Panc1 (cell line): ENCODE data around the gene BHLHE40. TPM values are rescaled to one million over a fixed set of nuclear protein-coding genes. Genes with fewer than 3 reads are reported as not detected.
A peak's percentile ranks its signal among the peaks of the same experiment; 100 is the strongest.

Experiments
- ATAC-seq: fragments of 200-7000 bp; cut with Tn5 transposase; 2 replicates; pipeline ENCODE4 v1.9.1; 2020; ENCODE audit warnings: mild to moderate bottlenecking, moderate library complexity
- BruUV-seq: library from RNA; stranded (reverse); fragments of 400-500 nt; replicated peaks from 2 replicates; lab custom pipeline; 2021; lab: Mats Ljungman, UMichigan
- CTCF ChIA-PET: fragments of 300-600 bp; sonication (Branson Sonifier 250); formaldehyde crosslinking; loops from one replicate; lab custom pipeline; 2022; ENCODE audit warnings: antibody characterized with exemption; lab: Charles Lee
- POLR2A ChIA-PET: fragments of 300-600 bp; sonication (Branson Sonifier 250); formaldehyde crosslinking; loops from one replicate; lab custom pipeline; 2022; ENCODE audit warnings: antibody characterized with exemption; lab: Charles Lee
- DNase-seq: peaks from one replicate; pipeline ENCODE4 v3.0.0-alpha.2; 2010; ENCODE audit warnings: low read depth, low spot score
- H3K27ac ChIP-seq: 2 replicates; pipeline ENCODE4 v1.5.1; 2011; ENCODE audit warnings: mild to moderate bottlenecking, low read length, inconsistent platforms
- H3K27me3 ChIP-seq: fragments of 200-500 bp; sonication (Bioruptor generic); 2 replicates; pipeline ENCODE4 v1.6.0; 2014; ENCODE audit warnings: low read length, inconsistent platforms; ENCODE audit not compliant: control insufficient read depth, insufficient read depth
- H3K36me3 ChIP-seq: fragments of 200-500 bp; sonication (Bioruptor generic); 2 replicates; pipeline ENCODE4 v1.5.1; 2014; ENCODE audit warnings: inconsistent platforms, mild to moderate bottlenecking, low read length, moderate library complexity; ENCODE audit not compliant: control insufficient read depth, insufficient read depth
- H3K4me1 ChIP-seq: 2 replicates; pipeline ENCODE4 v1.5.1; 2011; ENCODE audit warnings: inconsistent platforms, mild to moderate bottlenecking, low read length, moderate library complexity; ENCODE audit not compliant: control insufficient read depth, insufficient read depth
- H3K4me3 ChIP-seq, 2 experiments: 2 replicates each; pipeline ENCODE4 v1.5.1; 2011 to 2012; ENCODE audit warnings: low read depth in 2 of 2, low read length in 2 of 2, mild to moderate bottlenecking in 2 of 2, inconsistent platforms in 1 of 2, moderate library complexity in 1 of 2
- H3K9me3 ChIP-seq: fragments of 200-500 bp; sonication (Bioruptor generic); 2 replicates; pipeline ENCODE4 v1.5.1; 2014; ENCODE audit warnings: low read depth, mild to moderate bottlenecking, inconsistent platforms, low read length, moderate library complexity; ENCODE audit not compliant: control insufficient read depth, insufficient read depth
- CTCF ChIP-seq: fragments of 450-650 bp; IDR thresholded peaks from 2 replicates; pipeline ENCODE4 v1.5.1; 2017; ENCODE audit warnings: mild to moderate bottlenecking
- POLR2AphosphoS5 ChIP-seq: IDR thresholded peaks from 2 replicates; pipeline ENCODE4 v1.6.1; 2012; ENCODE audit warnings: mild to moderate bottlenecking, low read depth, low read length, moderate library complexity
- REST ChIP-seq, 2 experiments: IDR thresholded peaks; 2 replicates each; pipeline ENCODE4 v1.6.1; 2011 to 2012; ENCODE audit warnings: low read depth in 2 of 2, control low read depth in 1 of 2, low read length in 1 of 2, mild to moderate bottlenecking in 1 of 2, moderate library complexity in 1 of 2; ENCODE audit not compliant: insufficient read depth in 1 of 2
- SIN3A ChIP-seq: IDR thresholded peaks from 2 replicates; pipeline ENCODE4 v1.6.1; 2012; ENCODE audit warnings: low read depth, mild to moderate bottlenecking, low read length, moderate library complexity, borderline replicate concordance; ENCODE audit not compliant: insufficient read depth
- TCF7L2 ChIP-seq: IDR thresholded peaks from 2 replicates; pipeline ENCODE4 v1.6.1; 2011; ENCODE audit warnings: mild to moderate bottlenecking, low read depth, low read length, inconsistent platforms
- in situ Hi-C: cut with HindIII; loops from 2 replicates; pipeline ENCODE4 v1.10.0; 2016; ENCODE audit warnings: low sequenced_read_pairs, low pct_unique_long_range_greater_than_20kb
- intact Hi-C: fragments of 100-400 bp; cut with micrococcal nuclease; formaldehyde crosslinking; loops from one replicate; pipeline ENCODE4 v1.10.0; 2022; ENCODE audit not compliant: unreplicated experiment
- total RNA-seq: library from RNA; stranded (reverse); gene quantifications from one replicate; pipeline ENCODE4 v1.2.1, GENCODE V29; 2021; ENCODE audit not compliant: unreplicated experiment

The BHLHE40 gene
- total RNA-seq, 1 experiment from 2014 or later, result 78.4 TPM

- H3K4me3 ChIP-seq, result no peak overlapping the region
- in situ Hi-C loops (no loop called here), intact Hi-C loops (no loop called here)
- DNase-seq (no peak), ATAC-seq (peak; percentile 65)
- POLR2A ChIA-PET, result no interaction called here
- no peaks in the 10 kb centered on the region for H3K27me3 ChIP-seq
- peak overlapping the region; percentile 88 for H3K27ac ChIP-seq
- peaks cover 29% of the 10 kb centered on the region for H3K4me1 ChIP-seq
- CTCF ChIA-PET, result interaction anchor here (0.5 kb wide), 1 partner anchor 275 kb away, joined by 3 read pairs; no protein-coding TSS in a partner anchor
- no peak for TF ChIP-seq POLR2AphosphoS5
- H3K9me3 ChIP-seq, result no peaks in the 10 kb centered on the region
- no TSS peak for BruUV-seq
- H3K36me3 ChIP-seq, result no peaks in the 10 kb centered on the region
Observed at GRCh38 chr3:4995500-4996053, 16.3 kb downstream of the BHLHE40 start.

GRCh38 chr3:4996223-4996765, 17.1 kb downstream of the BHLHE40 start:
- TF ChIP-seq POLR2AphosphoS5 (no peak), REST (IDR thresholded peaks at IDR 0.05; ENCODE audit: insufficient read depth in 1 of 2, low read depth in 2 of 2, low read length in 1 of 2) (no peak), CTCF (no peak), TCF7L2 (no peak), SIN3A (no peak)
- no TSS peak for BruUV-seq
- CTCF ChIA-PET, result no interaction called here
- H3K36me3 ChIP-seq, result no peaks in the 10 kb centered on the region
- intact Hi-C loops (no loop called here), in situ Hi-C loops (no loop called here)
- ATAC-seq (no peak), DNase-seq (no peak)
- POLR2A ChIA-PET, result no interaction called here
- peaks cover 29% of the 10 kb centered on the region for H3K4me1 ChIP-seq
- H3K27ac ChIP-seq, result peak overlapping the region; percentile 88
- H3K27me3 ChIP-seq, result no peaks in the 10 kb centered on the region
- no peaks in the 10 kb centered on the region for H3K9me3 ChIP-seq
- H3K4me3 ChIP-seq, result no peak overlapping the region

- H3K27me3 ChIP-seq, result no peaks in the 10 kb centered on the region
- peak overlapping the region; percentile 88 for H3K27ac ChIP-seq
- no peak overlapping the region for H3K4me3 ChIP-seq
- CTCF ChIA-PET, result no interaction called here
- no peak for TF ChIP-seq TCF7L2
- no peak for TF ChIP-seq CTCF
- TF ChIP-seq REST (IDR thresholded peaks at IDR 0.05; ENCODE audit: insufficient read depth in 1 of 2, low read depth in 2 of 2, low read length in 1 of 2), result no peak
- TF ChIP-seq POLR2AphosphoS5, result no peak
- TF ChIP-seq SIN3A, result no peak
- ATAC-seq (peak; percentile 25; the same call in 1 of the 2 replicates), DNase-seq (no peak)
- no peaks in the 10 kb centered on the region for H3K36me3 ChIP-seq
- POLR2A ChIA-PET, result no interaction called here
- H3K4me1 ChIP-seq, result peaks cover 29% of the 10 kb centered on the region
- H3K9me3 ChIP-seq, result no peaks in the 10 kb centered on the region
- intact Hi-C loops (no loop called here), in situ Hi-C loops (no loop called here)
- BruUV-seq, result no TSS peak
Observed at GRCh38 chr3:4996771-4997291, 17.6 kb downstream of the BHLHE40 start.
